IMR-90 (cell line): Measurements from ENCODE around the gene XRCC4. TPM values are rescaled to one million over a fixed set of nuclear protein-coding genes. Genes with fewer than 3 reads are reported as not detected.

Experiments
- ATAC-seq: fragments of 200-7000 bp; cut with Tn5 transposase; 2 replicates; pipeline ENCODE4 v1.9.1; 2020; ENCODE audit warnings: low read depth, mild to moderate bottlenecking, moderate library complexity
- BruUV-seq: library from RNA; stranded (reverse); fragments of 400-500 nt; replicated peaks from 2 replicates; lab custom pipeline; 2021; lab: Mats Ljungman, UMichigan
- CTCF ChIA-PET: fragments of 300-600 bp; formaldehyde crosslinking; extraction: SDS; loops from one replicate; lab custom pipeline; 2021; ENCODE audit warnings: antibody characterized with exemption; lab: Yijun Ruan, JAX
- POLR2A ChIA-PET: fragments of 300-600 bp; sonication (Branson Sonifier 250); formaldehyde crosslinking; loops from one replicate; lab custom pipeline; 2022; ENCODE audit warnings: antibody characterized with exemption; ENCODE audit not compliant: unreplicated experiment; lab: Charles Lee
- DNase-seq: peaks from one replicate; pipeline ENCODE4 v3.0.0; 2013
- H2AFZ ChIP-seq: replicated peaks from 2 replicates; pipeline ENCODE3; 2013; ENCODE audit warnings: low read length, mild to moderate bottlenecking; ENCODE audit not compliant: poor library complexity
- H2AK5ac ChIP-seq: 2 replicates; pipeline ENCODE4 v1.6.1; 2013; ENCODE audit warnings: low read depth, low read length, inconsistent platforms
- H2AK9ac ChIP-seq: replicated peaks from 2 replicates; pipeline ENCODE3; 2013; ENCODE audit warnings: mild to moderate bottlenecking, low read depth, low read length, moderate library complexity; ENCODE audit not compliant: poor library complexity
- H2BK120ac ChIP-seq: 2 replicates; pipeline ENCODE4 v1.6.1; 2013; ENCODE audit warnings: low read depth, low read length, inconsistent platforms
- H2BK15ac ChIP-seq: 3 replicates; pipeline ENCODE4 v1.6.1; 2013; ENCODE audit warnings: low read depth, low read length, inconsistent platforms
- H2BK20ac ChIP-seq: 2 replicates; pipeline ENCODE4 v1.6.1; 2013; ENCODE audit warnings: low read depth, mild to moderate bottlenecking, inconsistent platforms, low read length, moderate library complexity
- H2BK5ac ChIP-seq: 2 replicates; pipeline ENCODE4 v1.6.1; 2013; ENCODE audit warnings: mild to moderate bottlenecking, low read depth, low read length, inconsistent platforms; ENCODE audit not compliant: poor library complexity, severe bottlenecking
- H3K14ac ChIP-seq: replicated peaks from 2 replicates; pipeline ENCODE4 v1.6.1; 2013; ENCODE audit warnings: low read depth, low read length, inconsistent platforms
- H3K18ac ChIP-seq: 2 replicates; pipeline ENCODE4 v1.6.1; 2013; ENCODE audit warnings: low read depth, low read length, control low read depth
- H3K23ac ChIP-seq: 2 replicates; pipeline ENCODE4 v1.6.1; 2013; ENCODE audit warnings: low read depth, low read length, inconsistent platforms
- H3K27ac ChIP-seq: 2 replicates; pipeline ENCODE4 v1.5.1; 2013; ENCODE audit warnings: mild to moderate bottlenecking, control low read depth, low read length; ENCODE audit not compliant: insufficient read depth
- H3K27me3 ChIP-seq: 2 replicates; pipeline ENCODE4 v1.6.1; 2013; ENCODE audit warnings: low read length; ENCODE audit not compliant: control insufficient read depth, insufficient read depth
- H3K36me3 ChIP-seq: 2 replicates; pipeline ENCODE4 v1.6.1; 2013; ENCODE audit warnings: low read length, mixed read lengths; ENCODE audit not compliant: control insufficient read depth, insufficient read depth
- H3K4ac ChIP-seq: 2 replicates; pipeline ENCODE4 v1.6.1; 2013; ENCODE audit warnings: low read depth, low read length, inconsistent platforms
- H3K4me1 ChIP-seq: 2 replicates; pipeline ENCODE4 v1.6.1; 2013; ENCODE audit warnings: low read length, mixed read lengths; ENCODE audit not compliant: control insufficient read depth, insufficient read depth
- H3K4me2 ChIP-seq: 2 replicates; pipeline ENCODE4 v1.6.1; 2013; ENCODE audit warnings: low read depth, mild to moderate bottlenecking, control low read depth, low read length, moderate library complexity
- H3K4me3 ChIP-seq: 2 replicates; pipeline ENCODE4 v1.5.1; 2013; ENCODE audit warnings: low read depth, mild to moderate bottlenecking, control low read depth, low read length, moderate library complexity; ENCODE audit not compliant: insufficient read depth
- H3K56ac ChIP-seq: 2 replicates; pipeline ENCODE4 v1.6.1; 2013; ENCODE audit warnings: low read length, inconsistent platforms; ENCODE audit not compliant: insufficient read depth; ENCODE audit errors: extremely low read depth
- H3K79me1 ChIP-seq, 2 experiments: 2 replicates each; pipeline ENCODE4 v1.6.1; 2013; ENCODE audit warnings: low read length in 2 of 2, inconsistent platforms in 1 of 2, low read depth in 1 of 2
- H3K9ac ChIP-seq: 2 replicates; pipeline ENCODE4 v1.6.1; 2013; ENCODE audit warnings: low read depth, low read length, control low read depth
- H3K9me1 ChIP-seq: 2 replicates; pipeline ENCODE4 v1.6.1; 2013; ENCODE audit warnings: low read length, inconsistent platforms; ENCODE audit not compliant: insufficient read depth
- H3K9me3 ChIP-seq: 2 replicates; pipeline ENCODE4 v1.6.1; 2013; ENCODE audit warnings: low read length; ENCODE audit not compliant: control insufficient read depth, insufficient read depth
- H4K20me1 ChIP-seq: 2 replicates; pipeline ENCODE4 v1.6.1; 2013; ENCODE audit warnings: low read length, inconsistent platforms; ENCODE audit not compliant: insufficient read depth
- H4K5ac ChIP-seq: 2 replicates; pipeline ENCODE4 v1.6.1; 2013; ENCODE audit warnings: mild to moderate bottlenecking, low read depth, low read length, control low read depth
- H4K8ac ChIP-seq, 2 experiments: 2 replicates each; pipeline ENCODE4 v1.6.1; 2013; ENCODE audit warnings: low read depth in 2 of 2, low read length in 2 of 2, control low read depth in 1 of 2, inconsistent platforms in 1 of 2
- H4K91ac ChIP-seq: 2 replicates; pipeline ENCODE4 v1.6.1; 2013; ENCODE audit warnings: low read depth, low read length, inconsistent platforms; ENCODE audit not compliant: insufficient read depth
- CHD1 ChIP-seq: IDR thresholded peaks from 2 replicates; pipeline ENCODE4 v1.6.1; 2012; ENCODE audit warnings: low read depth, low read length, improper control_type of control experiment
- CTCF ChIP-seq: conservative IDR thresholded peaks from 2 replicates; pipeline ENCODE4 v1.5.1; 2012; ENCODE audit warnings: mild to moderate bottlenecking, low read depth, low read length, improper control_type of control experiment
- FOS ChIP-seq: fragments of 150-350 bp; IDR thresholded peaks from 2 replicates; pipeline ENCODE4 v1.6.1; 2016; ENCODE audit warnings: low read depth, low read length
- MAFK ChIP-seq: IDR thresholded peaks from 2 replicates; pipeline ENCODE4 v1.6.1; 2012; ENCODE audit warnings: low read depth, low read length, improper control_type of control experiment
- MAZ ChIP-seq: IDR thresholded peaks from 2 replicates; pipeline ENCODE4 v1.6.1; 2012; ENCODE audit warnings: low read depth, mild to moderate bottlenecking, low read length, improper control_type of control experiment, moderate library complexity, borderline replicate concordance
- MXI1 ChIP-seq: IDR thresholded peaks from 2 replicates; pipeline ENCODE4 v1.6.1; 2012; ENCODE audit warnings: low read depth, mild to moderate bottlenecking, low read length, moderate library complexity, borderline replicate concordance
- NFE2L2 ChIP-seq: fragments of 150-350 bp; IDR thresholded peaks from 2 replicates; pipeline ENCODE4 v1.6.1; 2016; ENCODE audit warnings: low read depth, mild to moderate bottlenecking, low read length
- POLR2A ChIP-seq: IDR thresholded peaks from 2 replicates; pipeline ENCODE4 v1.6.1; 2012; ENCODE audit warnings: mild to moderate bottlenecking, low read depth, low read length
- RAD21 ChIP-seq: IDR thresholded peaks from 2 replicates; pipeline ENCODE4 v1.6.1; 2012; ENCODE audit warnings: low read length, improper control_type of control experiment
- RCOR1 ChIP-seq: IDR thresholded peaks from 2 replicates; pipeline ENCODE4 v1.6.1; 2012; ENCODE audit warnings: mild to moderate bottlenecking, low read length, improper control_type of control experiment; ENCODE audit not compliant: insufficient replicate concordance
- RFX5 ChIP-seq: IDR thresholded peaks from 2 replicates; pipeline ENCODE4 v1.8.0; 2012; ENCODE audit warnings: low read depth, mild to moderate bottlenecking, low read length, moderate library complexity
- SMC3 ChIP-seq: fragments of 150-350 bp; IDR thresholded peaks from 2 replicates; pipeline ENCODE4 v1.6.1; 2016; ENCODE audit warnings: low read depth, mild to moderate bottlenecking, antibody characterized with exemption, low read length, moderate library complexity
- USF2 ChIP-seq: fragments of 150-350 bp; IDR thresholded peaks from 2 replicates; pipeline ENCODE4 v1.6.1; 2017; ENCODE audit warnings: mild to moderate bottlenecking, antibody characterized with exemption, low read length, low read depth
- WGBS, 2 experiments: methylation state at CpG; one replicate each; pipeline versions ENCODE4 v1.1.5 to v1.1.7; 2013; ENCODE audit warnings: missing lambda C conversion rate in 2 of 2; ENCODE audit not compliant: insufficient read length in 1 of 2; ENCODE audit errors: extremely low coverage in 2 of 2; 5-methylcytosine and 5-hydroxymethylcytosine counted together
- dilution Hi-C: fragments of 300-500 bp; cut with HindIII; formaldehyde crosslinking; loops from one replicate; pipeline ENCODE4 v1.14.3; 2018; ENCODE audit warnings: low sequenced_read_pairs; ENCODE audit not compliant: unreplicated experiment
- in situ Hi-C: fragments of 300-500 bp; cut with MboI; formaldehyde crosslinking; loops from 3 replicates; pipeline ENCODE4 v1.14.3; 2019; ENCODE audit warnings: low sequenced_read_pairs, inconsistent platforms, mixed read lengths
- intact Hi-C: fragments of 100-400 bp; cut with micrococcal nuclease; formaldehyde crosslinking; loops from 2 replicates; pipeline ENCODE4 v1.10.0; 2022
- polyA plus RNA-seq, 3 experiments: library from polyadenylated mRNA; depleted of rRNA; stranded (reverse); fragments of >200 nt; gene quantifications; 2 replicates each; pipeline ENCODE4 v1.2.3, GENCODE V29; 2012; ENCODE audit warnings: low replicate concordance in 1 of 3
- total RNA-seq: library from RNA; depleted of rRNA; stranded (reverse); fragments of >200 nt; gene quantifications from 2 replicates; pipeline ENCODE4 v1.2.3, GENCODE V29; 2012

Gene XRCC4
- total and polyA plus RNA-seq, 2 of the 4 experiments (the other 2 are of a cell fraction): 3.5 to 4.7 TPM

GRCh38 chr5:83285661-83286398 lies 208.5 kb downstream of the XRCC4 start:
- WGBS, 2 experiments: 92% methylated on average over 2 of the region's 7 CpGs; no CpG with 5 or more reads in 1 of the 2 experiments
- DNase-seq (no peak), ATAC-seq (no peak)
- Histone ChIP-seq H2AFZ (no peak overlapping the region), H4K20me1 (no peaks in the 10 kb centered on the region), H2BK120ac (no peak overlapping the region), H3K79me1 (no peaks in the 10 kb centered on the region), H3K36me3 (no peaks in the 10 kb centered on the region), H2BK15ac (no peak overlapping the region), H4K8ac (no peak overlapping the region), H4K91ac (no peak overlapping the region), H3K4me2 (no peak overlapping the region), H2AK5ac (no peak overlapping the region), H3K4me1 (no peaks in the 10 kb centered on the region; the same call in 1 of the 2 replicates), H4K5ac (no peak overlapping the region), H3K27ac (no peak overlapping the region), H3K9me3 (no peaks in the 10 kb centered on the region), H3K14ac (no peak overlapping the region), H3K4me3 (no peak overlapping the region), H2AK9ac (no peak overlapping the region), H3K9ac (no peak overlapping the region), H3K4ac (no peak overlapping the region), H3K9me1 (no peaks in the 10 kb centered on the region), H2BK20ac (no peak overlapping the region), H3K27me3 (no peaks in the 10 kb centered on the region), H3K18ac (no peak overlapping the region), H3K56ac (no peak overlapping the region), H3K23ac (no peak overlapping the region), H2BK5ac (no peak overlapping the region)
- ChIA-PET CTCF (no interaction called here), POLR2A (no interaction called here)
- dilution Hi-C loops: no loop called here
- no peak for TF ChIP-seq FOS
- no peak for TF ChIP-seq CHD1
- TF ChIP-seq RAD21: no peak
- TF ChIP-seq MAZ: no peak
- TF ChIP-seq MAFK: no peak
- no peak for TF ChIP-seq RFX5
- TF ChIP-seq POLR2A: no peak
- TF ChIP-seq NFE2L2: no peak
- TF ChIP-seq CTCF: no peak
- TF ChIP-seq USF2: no peak
- TF ChIP-seq MXI1: no peak
- no peak for TF ChIP-seq SMC3
- TF ChIP-seq RCOR1: no peak
- in situ Hi-C loops: no loop called here
- intact Hi-C loops: no loop called here
- BruUV-seq: no TSS peak
